ENCODE data around the gene OSER1.

Gene OSER1

GRCh38 chr20:44223721-44224120 is 13.2 kb upstream of the OSER1 start:
- no peak for DNase-seq

GRCh38 chr20:44222633-44223368 is 12.2 kb upstream of the OSER1 start:
- DNase-seq, result no peak

- DNase-seq, result no peak
Measured at GRCh38 chr20:44222027-44222426, 11.5 kb upstream of the OSER1 start.

- DNase-seq, result no peak
Measured at GRCh38 chr20:44221368-44221954, 10.9 kb upstream of the OSER1 start.

GRCh38 chr20:44219791-44220190 is 9.2 kb upstream of the OSER1 start:
- no peak for DNase-seq

GRCh38 chr20:44219170-44219730 is 8.7 kb upstream of the OSER1 start:
- DNase-seq, result no peak

GRCh38 chr20:44218446-44218845 is 7.9 kb upstream of the OSER1 start:
- DNase-seq, result no peak

GRCh38 chr20:44217342-44218092 is 6.9 kb upstream of the OSER1 start:
- DNase-seq, result peak; percentile 42

GRCh38 chr20:44215125-44215524 is 4.6 kb upstream of the OSER1 start:
- DNase-seq, result peak; percentile 23

GRCh38 chr20:44212792-44213191 is 2.2 kb upstream of the OSER1 start:
- no peak for DNase-seq

GRCh38 chr20:44211177-44212039 is 837 bp upstream of the OSER1 start:
- DNase-seq, result no peak

- DNase-seq, result no peak
Measured at GRCh38 chr20:44209686-44210405, 725 bp downstream of the OSER1 start.

GRCh38 chr20:44208770-44209169 is 1.8 kb downstream of the OSER1 start:
- no peak for DNase-seq

- DNase-seq, result no peak
Measured at GRCh38 chr20:44208165-44208564, 2.4 kb downstream of the OSER1 start.

- no peak for DNase-seq
Measured at GRCh38 chr20:44207126-44207723, 3.3 kb downstream of the OSER1 start.

- DNase-seq, result no peak
Measured at GRCh38 chr20:44206132-44206531, 4.4 kb downstream of the OSER1 start.

GRCh38 chr20:44204832-44205215 is 5.7 kb downstream of the OSER1 start:
- no peak for DNase-seq

- DNase-seq, result no peak
Measured at GRCh38 chr20:44204156-44204831, 6.3 kb downstream of the OSER1 start.

- DNase-seq, result no peak
Measured at GRCh38 chr20:44203161-44203560, 7.4 kb downstream of the OSER1 start.

- no peak for DNase-seq
Measured at GRCh38 chr20:44200983-44201382, 9.6 kb downstream of the OSER1 start.

GRCh38 chr20:44200371-44200770 is 10.2 kb downstream of the OSER1 start:
- no peak for DNase-seq

All from NCI-H510A (cell line).